Glomerular endothelial cell (primary cell): ENCODE results near the gene HIPK3. TPM values are rescaled to one million over a fixed set of nuclear protein-coding genes. Genes with fewer than 3 reads are reported as not detected.

ENCODE experiments used
- DNase-seq: peaks from one replicate; pipeline ENCODE4 v3.0.0-alpha.2; 2011; ENCODE audit warnings: low read depth, low spot score; ENCODE audit errors: extremely low read depth
- total RNA-seq: library from RNA; depleted of rRNA; stranded (reverse); fragments of >200 nt; gene quantifications from 2 replicates; pipeline ENCODE4 v1.2.3, GENCODE V29; 2015

HIPK3 gene
- total RNA-seq, 1 donor from 2014 or later = 34.9 TPM

- no peak for DNase-seq
These were observed 130.8 kb downstream of the HIPK3 start for GRCh38 chr11:33387996-33388395.

- DNase-seq = no peak
These were observed 131.8 kb downstream of the HIPK3 start for GRCh38 chr11:33388793-33389525.

DNA sequence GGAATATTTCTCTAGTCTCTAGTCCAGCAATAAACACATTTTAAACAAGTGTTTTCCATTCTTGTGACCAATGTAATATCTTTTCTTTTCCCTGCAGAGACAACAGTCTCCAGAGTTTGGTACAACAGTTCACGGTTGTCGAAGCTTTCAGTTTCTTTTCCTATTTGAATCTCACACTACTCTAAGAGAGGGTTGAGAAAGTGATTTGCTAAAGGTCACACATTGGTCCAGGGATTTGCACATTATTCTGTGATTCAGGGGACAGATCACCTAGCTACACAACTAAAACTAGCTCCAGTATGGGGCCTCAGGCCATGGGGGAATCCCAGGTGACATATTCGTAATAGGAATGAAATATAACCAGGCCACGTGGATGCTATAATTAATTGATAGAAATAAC lies 132.5 kb downstream of the HIPK3 start:
- no peak for DNase-seq

DNA sequence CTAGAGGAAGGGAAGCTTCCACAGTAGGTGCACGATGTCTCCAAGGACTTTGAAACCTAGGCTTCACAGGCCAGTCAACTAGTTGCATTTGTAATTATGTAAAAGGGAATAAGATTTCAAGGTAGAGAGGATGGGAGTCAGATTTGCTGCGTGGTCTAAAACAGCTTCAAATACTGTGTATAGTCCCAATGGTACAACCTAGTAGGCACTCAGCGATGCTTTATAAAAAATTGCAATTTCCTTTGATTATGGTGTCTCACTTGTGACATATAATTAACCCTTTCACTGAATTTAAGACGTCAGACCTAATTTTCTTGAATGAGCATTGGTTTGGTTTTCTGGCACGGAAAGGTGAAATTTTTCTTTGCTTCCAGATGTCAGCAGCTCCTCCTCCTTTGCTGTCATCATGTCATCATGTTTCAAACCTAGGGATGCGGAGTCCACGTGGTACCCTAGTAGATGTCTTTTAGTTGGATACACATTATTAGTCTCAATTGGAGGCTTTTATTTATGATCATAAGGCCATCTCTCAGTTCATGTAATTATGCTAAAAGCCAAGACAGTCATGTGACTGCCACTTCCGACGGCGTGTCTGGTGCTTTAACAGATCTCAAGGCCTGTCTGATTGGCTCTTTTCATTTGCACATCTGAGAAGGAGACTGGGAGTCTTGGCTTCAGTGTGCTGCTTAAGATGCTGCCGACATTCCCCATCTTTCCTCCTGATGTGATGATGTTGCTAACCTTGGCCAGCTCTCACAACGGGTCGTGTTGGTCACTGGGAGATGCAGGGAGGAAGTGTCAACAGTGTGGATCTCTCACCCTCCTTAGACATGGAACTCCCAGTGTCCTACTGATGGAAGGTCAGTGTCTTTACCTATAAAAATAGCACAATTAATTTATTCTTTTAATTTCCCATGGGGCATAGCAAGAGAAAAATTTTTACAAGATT lies 134.0 kb downstream of the HIPK3 start:
- no peak for DNase-seq

- no peak for DNase-seq
These were observed 134.7 kb downstream of the HIPK3 start for GRCh38 chr11:33391893-33392251.

- no peak for DNase-seq
These were observed 137.4 kb downstream of the HIPK3 start for GRCh38 chr11:33394431-33395109.

GRCh38 chr11:33396361-33396760 lies 139.2 kb downstream of the HIPK3 start:
- DNase-seq = no peak

GRCh38 chr11:33399421-33399820 lies 142.2 kb downstream of the HIPK3 start:
- DNase-seq = no peak

DNA sequence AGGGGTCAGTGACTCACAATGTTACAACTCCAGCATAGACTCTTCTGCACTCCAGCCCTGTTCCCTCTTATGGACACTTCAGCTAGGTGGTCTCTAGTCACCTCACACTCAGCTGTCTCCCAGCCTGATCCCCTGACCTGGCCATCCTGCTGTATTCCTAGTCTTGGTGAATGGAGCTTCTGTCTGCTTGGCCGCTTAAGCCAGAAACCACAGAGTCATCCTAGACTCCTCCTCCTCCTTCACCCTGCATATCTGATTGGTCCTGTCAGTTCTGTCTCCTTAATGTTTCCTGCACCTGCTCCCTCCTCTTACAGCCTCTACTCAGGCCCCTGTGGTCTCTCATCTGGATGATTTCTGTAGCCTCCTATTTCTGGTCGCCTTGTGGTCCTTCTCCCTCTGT lies 144.9 kb downstream of the HIPK3 start:
- no peak for DNase-seq

DNA sequence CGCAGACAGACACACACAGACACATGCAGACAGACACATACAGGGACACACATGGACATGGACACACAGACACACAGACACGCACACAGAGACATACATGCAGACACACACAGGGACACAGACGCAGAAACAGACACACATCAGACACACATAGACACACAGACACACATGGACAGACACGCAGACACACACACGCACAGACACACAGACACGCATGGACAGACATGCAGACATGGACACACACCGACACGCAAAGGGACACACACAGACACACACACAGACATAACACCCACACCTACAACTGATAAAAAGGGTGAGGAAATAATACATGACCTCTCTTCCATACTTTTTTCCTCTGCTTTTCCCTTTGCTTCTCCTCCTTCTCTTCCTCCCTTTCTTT lies 146.2 kb downstream of the HIPK3 start:
- no peak for DNase-seq

GRCh38 chr11:33405834-33406602 lies 148.8 kb downstream of the HIPK3 start:
- DNase-seq = no peak

Other genes with a start within 250 kb of the HIPK3 start
- 0.99 and 2.0 TPM in 2 replicates for gene DEPDC7, start 241.5 kb upstream of the HIPK3 start, total RNA-seq
- 23.2 and 32.9 TPM in 2 replicates for gene TCP11L1, start 217.8 kb upstream of the HIPK3 start, total RNA-seq
- 24.4 and 26.3 TPM in 2 replicates for gene CSTF3, start 95.9 kb upstream of the HIPK3 start, total RNA-seq
- gene KIAA1549L, start 118.7 kb downstream of the HIPK3 start, total RNA-seq = 32.4 and 36.2 TPM in 2 replicates